GM20431 (cell line): ENCODE data around the gene MCAT.
"Not testable (repeated sequence)": the region's sequence is repeated elsewhere in the genome, so short reads cannot be mapped to it uniquely, and the experiment has no call there.

Source experiments
- in situ Hi-C: fragments of 300-500 bp; cut with MseI, MboI; formaldehyde crosslinking; loops from one replicate; pipeline ENCODE4 v1.15.0; 2020; ENCODE audit warnings: low sequenced_read_pairs; ENCODE audit not compliant: unreplicated experiment

Gene MCAT

DNA sequence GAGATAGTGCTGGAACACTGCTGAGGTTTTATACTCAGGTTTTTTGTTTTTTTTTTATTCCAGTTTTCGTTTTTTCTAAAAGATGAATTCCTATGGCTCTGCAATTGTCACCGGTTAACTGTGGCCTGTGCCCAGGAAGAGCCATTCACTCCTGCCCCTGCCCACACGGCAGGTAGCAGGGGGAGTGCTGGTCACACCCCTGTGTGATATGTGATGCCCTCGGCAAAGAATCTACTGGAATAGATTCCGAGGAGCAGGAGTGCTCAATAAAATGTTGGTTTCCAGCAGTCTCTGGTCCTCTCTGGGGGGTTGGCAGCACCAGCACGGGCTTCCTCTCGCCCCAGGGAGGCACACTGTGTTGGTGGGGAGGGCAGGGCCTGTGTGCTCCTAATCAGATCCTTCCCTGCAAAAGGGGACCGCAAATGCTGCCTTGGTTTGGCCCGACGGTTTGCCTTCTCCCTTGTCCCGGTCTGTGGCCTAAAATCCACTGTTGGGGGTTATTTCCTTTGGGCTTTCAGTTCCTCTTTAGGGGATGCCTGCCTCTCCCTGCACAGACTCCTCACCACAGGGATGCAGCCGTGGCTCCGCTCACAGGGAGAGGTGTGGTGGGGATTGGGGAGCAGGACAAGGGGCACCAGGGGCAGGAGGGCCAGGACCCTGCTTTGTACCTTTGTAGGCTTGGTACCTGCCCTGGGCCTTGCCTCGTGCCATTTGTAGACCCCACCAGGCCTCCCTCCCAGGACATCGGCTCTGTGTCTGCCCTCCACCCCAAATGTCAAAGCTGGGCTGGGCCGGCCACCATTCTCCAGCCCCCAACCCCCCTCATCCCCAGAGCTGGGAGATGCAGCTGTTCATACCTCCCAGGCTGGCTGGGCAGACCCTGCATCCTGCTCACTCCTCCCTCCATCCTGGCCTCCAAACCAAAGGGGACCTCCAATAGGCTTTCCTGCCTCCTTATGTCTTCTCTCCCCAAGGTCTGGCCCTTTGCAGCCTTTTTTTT, 13.5 kb downstream of the MCAT start:
- in situ Hi-C loops, result no loop called here

DNA sequence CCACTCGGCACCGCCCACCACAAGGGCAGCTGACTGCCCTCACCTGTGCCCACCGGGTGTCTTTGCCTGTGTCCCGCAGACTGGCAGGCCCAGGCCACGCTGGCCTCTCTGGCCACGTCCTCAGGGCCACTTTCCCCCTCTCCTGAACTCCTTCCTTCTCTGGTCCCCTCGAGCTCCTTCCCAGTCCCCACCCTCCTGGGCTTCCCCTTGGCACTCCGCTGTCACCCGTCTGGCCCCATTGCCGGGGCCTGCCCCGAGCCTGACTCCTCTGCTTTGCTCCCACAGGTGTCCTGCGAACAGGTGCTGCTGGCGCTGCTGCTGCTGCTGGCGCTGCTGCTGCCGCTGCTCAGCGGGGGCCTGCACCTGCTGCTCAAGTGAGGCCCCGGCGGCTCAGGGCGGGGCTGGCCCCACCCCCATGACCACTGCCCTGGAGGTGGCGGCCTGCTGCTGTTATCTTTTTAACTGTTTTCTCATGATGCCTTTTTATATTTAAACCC, 14.2 kb downstream of the MCAT start:
- in situ Hi-C loops, result no loop called here

DNA sequence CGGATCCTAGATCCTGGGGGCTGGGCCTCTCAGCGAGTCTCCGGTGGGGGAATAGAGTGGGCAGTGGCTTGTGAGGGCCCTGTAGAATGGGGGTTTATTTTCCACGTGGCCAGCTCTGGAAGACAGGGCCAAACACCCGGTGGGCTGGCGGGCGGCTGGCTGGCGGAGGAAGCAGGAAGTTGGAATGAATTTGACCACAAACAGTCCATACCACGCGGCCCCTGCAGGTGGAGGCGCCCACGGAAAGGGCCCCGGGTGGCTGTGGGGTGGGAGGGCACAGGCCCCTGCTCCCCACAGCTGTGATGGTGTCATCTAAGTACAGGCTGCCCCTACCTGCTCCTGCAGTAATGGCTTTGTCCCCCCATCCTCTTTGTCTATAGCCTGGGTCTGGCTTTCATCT, 15.1 kb downstream of the MCAT start:
- in situ Hi-C loops, result no loop called here

DNA sequence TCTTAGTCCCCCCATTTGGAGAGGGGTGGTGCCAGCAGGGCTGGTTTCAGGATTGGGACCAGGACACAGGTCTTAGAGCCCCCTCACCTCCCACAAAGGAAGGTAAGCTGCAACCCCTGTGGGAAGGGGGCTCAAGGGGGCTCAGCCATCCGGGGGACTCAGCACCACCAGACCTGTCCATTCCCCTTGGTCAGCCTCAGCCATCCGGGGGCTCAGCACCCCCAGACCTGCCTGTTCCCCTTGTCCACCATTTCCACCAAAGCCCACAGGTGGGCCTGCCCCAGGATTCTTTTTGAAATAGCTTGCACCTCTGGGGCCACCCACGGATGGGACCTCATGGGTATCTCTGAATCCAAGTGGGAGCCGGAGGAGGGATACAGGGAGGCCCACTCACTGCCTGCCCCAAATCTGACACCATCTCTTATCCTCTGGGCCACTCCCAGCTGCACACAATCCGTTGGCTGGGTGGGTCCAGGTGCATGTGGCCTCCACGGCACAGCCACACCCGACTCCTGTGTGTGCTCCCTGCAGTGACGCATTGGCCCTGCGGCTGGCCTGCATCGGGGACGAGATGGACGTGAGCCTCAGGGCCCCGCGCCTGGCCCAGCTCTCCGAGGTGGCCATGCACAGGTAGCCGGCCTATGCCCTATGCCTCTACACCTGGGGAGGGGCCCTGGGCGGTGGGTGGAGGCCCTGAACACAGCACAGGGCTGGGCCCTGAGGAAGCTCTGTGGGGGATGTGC, 15.9 kb downstream of the MCAT start:
- in situ Hi-C loops, result no loop called here

DNA sequence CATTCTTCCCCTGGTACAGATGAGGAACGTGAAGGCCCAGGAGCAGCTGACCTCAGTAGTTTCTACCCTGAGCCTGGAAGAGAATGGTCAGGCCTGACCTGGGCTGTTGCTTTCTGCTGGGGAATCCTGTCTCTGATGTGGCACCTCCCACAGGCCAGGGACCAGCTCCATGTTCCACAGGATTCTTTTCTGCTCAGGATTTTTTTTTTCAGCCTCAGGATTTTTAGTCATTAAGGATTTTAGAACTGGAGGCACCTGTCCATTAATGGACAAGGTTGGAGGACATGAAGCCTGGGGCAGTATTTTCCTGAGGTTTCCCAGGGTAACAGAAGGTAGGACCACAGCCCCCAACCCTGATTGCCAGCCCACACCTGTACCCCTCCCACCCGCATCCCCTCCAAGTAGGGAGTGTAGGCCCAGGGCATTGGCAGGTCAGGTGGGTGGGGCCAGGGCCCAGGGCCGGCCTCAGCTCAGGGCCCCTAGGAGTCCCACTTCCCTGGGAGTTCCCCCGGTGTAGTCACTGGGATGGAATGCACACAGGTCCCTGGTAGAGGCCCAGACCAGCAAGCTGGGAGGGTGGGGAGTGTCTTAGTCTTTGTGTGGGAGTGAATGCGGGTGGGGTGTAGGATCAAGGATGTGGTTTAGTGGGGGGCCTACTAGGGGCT, 16.6 kb downstream of the MCAT start:
- in situ Hi-C loops, result no loop called here

DNA sequence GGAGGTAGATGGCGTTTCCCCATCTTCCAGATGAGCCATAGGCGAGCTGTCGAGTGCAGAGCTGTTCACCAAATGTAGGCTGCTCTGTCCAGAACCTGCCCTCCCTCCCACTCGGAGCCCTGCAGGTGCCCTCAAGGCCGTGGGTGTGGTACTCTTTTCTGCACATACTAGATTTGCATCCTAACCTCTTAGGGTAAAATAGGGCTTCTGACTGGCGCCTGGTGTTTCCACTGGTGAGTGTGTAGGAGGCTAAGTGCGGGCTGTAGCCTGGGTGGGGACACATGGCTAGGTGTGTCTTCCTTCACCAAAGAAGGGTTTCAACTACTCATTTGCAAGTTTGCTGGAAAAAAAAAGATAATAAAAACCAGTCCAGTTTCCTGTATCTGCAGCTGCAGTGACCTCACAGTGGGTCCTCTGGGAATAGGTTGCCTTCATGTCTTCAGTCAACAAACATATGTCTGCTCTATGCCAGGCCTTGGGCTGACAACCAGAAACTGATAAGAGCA, 24.2 kb downstream of the MCAT start:
- in situ Hi-C loops, result no loop called here

DNA sequence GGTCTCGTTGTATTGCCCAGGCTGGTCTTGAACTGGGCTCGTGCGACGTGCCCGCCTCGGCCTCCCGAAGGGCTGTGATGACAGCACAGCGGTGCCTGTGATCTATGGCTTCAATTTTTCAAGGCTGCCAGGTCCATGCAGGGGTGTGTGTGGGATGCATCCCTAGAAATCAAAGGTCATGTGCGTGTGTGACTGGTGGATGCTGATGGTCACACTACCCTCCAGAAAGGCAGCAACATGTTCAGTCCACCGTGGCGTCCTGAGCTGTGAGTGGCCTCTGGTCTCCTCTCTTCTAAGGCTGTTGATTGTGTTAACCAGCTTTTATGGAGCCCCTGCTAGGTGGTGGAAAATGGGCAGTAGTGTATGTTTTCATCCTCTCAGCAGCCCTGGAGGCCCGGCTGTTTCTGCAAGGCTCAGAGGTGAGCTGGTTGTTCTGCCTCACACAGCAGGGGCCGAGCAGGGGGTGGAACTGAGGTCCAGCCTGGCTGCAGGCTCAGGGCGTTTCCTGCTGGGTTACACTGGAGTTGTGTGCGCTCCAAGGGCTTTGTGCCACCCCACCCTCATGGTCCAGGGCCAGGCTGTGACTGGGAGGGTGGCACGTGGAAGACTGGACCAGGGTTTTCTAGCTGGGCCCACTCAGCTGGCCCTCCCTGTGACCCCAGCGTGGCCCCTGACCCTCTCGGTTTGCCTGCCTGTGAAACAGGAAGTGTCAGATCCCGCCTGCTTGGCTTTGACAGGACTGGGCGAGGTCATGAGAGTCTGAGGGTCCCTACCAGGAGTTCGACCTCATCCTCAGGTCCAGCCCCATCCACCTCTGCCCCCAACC, 25.0 kb downstream of the MCAT start:
- in situ Hi-C loops, result no loop called here

DNA sequence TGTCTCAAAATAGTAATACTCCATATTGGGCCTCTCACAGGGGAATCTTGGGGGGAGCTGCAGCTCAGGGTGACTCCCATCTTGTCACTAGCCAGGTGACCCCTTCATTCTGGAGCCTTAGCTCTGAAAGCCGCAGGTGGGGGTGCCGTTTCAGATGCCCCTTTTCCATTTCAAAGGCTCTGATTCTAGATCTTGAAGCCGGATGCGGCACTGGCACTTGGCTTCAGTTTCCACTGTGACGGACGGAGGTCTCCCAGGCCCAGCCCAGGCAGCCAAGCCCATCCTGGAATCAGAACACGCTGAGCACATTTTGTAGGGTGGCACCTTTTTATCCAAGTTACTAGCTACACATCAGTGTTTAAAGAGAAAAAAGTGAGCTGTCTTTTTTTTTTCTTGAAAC, 26.3 kb downstream of the MCAT start:
- in situ Hi-C loops, result no loop called here

DNA sequence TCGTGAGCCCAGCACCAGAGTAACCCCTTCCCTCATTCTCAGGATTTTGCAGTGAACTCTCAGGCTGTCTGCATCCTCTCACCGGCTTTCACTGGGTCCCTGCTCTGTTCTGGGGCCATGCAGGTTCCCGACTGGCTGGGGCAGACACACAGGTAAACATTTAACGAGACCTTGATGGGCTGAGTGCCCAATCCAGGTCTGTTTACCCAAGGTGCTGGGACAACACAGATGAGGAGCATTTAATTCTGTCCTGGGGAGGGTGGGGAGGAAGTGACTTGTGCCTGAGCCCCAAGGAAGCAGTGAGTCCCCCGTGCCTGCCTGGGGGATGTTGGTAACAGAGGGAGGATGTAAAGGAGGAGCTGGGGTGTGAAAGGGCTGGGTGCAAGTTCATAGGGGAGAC, 28.2 kb downstream of the MCAT start:
- in situ Hi-C loops, result no loop called here

DNA sequence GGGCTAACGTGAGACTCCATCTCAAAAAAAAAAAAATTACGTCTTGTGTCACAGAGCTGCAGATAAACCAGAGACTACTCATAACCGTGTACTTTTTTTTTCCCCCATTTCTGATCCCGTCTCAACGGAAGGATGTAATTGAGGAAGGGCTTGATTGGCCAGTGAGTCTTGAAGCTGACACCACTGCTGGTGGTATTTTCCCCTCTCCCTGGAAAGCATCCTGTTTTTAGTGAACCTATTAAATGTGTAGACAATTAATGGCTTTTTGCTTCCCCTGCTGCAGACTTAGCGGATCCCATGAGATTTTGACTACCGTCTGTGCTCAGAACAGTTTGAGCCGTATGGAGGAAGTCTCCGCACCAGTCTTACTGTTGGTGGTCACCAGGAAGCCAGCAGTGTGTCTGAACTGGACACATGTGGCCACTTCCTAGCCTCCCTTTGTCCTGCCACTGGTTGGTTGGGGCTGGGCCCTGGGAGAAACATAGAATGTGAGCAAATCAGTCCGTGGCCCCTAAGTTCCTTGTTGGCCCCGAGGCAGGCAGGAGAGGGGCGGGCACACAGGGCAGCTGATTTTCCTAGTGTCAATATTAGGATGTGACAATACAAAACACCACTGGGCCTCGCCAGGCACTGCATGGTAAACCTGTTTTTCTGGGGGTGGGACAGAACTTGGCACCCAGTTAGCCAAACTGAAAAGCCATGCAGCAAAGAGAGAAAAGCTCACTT, 29.5 kb downstream of the MCAT start:
- in situ Hi-C loops, result no loop called here

DNA sequence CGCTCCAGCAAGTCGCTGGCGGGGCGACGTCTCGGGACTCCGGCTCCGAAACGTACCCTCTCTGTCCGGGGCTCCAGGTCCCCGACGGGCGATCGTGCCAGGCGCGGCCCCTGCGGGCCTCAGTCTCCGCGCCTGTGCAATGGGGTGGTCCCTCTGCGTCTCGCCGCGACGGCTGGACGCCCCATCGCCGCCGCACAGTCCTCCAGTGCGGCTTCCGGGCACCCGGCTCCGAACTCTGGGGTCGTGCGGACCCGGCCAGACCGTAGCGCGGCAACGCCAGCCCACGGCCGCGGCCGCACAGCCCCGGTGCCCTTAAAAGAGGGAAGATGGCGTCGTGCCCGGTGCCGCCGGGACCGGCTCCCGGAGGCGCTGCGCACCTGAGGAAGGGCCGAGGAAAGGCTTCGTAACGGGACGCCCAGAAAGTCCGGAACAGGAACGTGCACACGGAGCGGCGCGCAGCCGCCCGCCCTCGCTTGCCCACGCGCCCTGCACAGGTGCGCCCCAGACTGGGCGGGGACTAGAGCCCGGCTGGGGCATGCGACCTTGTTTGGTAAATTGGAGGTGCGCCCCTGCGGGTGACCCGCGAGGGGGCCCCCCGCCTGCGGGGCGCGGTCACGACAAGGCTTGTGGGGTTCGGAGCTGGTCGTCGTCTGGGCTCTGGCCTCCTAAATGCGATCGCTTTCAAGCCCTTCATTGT, 32.1 kb downstream of the MCAT start:
- in situ Hi-C loops, result no loop called here

DNA sequence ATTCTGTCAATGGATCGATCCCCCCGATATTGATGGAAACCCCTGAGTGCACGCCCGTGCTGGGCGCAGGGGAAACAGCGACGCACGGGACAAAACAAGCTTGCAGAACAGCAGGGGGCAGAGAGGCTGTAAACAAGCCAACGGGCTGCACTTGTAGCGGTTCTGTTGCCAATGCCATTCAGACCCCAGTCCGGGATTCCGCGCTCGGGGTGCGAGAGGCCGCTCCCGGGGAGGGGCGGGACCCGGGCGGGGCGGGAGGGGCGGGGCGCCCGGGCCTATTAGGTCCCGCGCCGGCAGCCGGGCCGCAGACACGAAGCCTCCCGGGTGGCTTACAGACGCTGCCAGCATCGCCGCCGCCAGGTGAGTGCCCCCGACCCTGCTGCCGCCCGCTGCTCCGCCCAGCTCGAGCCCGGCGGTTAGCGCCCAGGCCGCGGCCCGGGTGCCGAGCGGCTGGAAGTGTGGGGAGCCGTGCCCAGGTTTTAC, 32.7 kb downstream of the MCAT start, which contains the start of gene BIK:
Gene BIK (plus strand): TSS at position 307 of the 483 bp plus-strand sequence. CDS start 13,273 bp downstream, outside the sequence.
- in situ Hi-C loops, result no loop called here

DNA sequence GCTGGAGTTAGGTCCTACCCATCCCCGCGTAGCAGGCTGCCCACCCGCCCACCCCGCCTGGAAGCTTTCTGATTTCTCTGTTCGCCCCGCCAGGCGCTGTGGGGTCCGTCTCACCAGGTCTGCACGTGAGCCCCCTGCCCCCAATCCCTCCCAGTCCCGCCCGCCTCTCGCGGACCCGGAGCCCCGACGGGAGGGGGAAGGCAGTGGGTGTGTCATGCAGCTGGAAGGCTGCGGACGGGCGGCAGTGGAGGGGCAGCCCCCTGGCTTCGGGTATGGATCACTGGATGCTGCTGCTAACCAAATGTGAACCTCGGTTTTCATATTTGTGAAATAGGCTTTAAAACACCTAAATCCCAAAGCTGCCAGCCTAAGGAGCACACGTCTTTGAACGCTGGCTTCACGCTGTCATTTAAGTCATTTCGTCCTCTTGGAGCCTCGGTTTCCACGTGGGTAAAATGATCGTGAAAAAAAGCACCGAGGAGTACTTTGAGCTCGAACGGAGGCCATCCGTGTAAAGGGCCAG, 33.2 kb downstream of the MCAT start:
- in situ Hi-C loops, result no loop called here

DNA sequence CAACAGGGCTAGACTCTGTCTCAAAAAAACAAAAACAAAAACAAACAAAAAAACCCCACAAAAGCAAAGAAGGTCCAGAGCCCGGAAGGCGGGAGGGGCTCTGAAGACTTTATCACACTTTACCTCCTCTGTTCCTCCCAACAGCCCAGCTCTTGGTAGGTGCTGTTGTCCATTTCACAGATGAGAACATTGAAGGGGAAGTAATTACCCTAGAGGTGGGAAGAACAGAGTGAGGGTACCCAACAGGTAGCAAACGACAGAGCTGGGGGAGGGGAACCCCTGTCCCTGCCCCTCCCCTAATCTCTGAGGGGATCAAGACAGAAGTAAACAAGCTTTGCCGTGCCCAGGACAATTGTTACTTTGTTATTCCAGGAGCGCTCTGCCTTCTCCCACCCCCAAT, 33.7 kb downstream of the MCAT start:
- in situ Hi-C loops, result no loop called here

DNA sequence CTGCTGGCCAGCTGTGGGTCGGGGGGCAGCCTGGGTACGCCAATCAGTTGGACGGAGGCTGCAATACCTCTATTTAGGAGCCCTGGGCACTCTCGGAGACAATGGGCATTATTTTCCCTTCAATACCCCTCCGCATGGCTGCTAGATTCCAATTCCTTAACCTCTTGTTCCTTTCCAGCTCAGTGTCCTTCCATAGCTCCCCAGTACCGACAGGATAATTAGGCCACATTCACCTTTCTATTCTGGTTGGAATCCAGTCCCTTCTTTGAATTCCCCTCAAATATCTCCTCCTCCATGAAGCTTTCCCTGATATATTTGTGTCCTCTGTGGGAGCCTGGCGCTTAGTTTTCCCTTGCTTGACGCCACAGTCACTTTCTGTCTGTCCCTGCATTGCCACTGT, 36.9 kb downstream of the MCAT start:
- in situ Hi-C loops, result no loop called here

DNA sequence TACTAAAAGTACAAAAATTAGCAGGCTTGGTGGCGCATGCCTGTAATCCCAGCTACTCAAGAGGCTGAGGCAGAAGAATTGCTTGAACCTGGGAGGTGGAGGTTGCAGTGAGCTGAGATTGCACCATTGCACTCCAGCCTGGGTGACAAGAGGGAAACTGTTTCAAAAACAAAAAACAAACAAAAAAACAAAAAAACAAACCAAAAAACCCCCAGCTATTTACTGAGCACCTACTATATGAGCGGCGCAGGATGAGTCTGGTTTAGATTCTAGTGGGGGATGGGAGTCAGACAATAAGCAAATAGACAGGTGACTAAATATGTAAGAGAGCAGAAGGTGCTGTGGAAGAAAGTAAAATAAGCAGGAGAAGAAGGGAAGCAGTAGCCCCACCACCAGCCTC, 38.2 kb downstream of the MCAT start:
- in situ Hi-C loops, result not testable (repeated sequence)

DNA sequence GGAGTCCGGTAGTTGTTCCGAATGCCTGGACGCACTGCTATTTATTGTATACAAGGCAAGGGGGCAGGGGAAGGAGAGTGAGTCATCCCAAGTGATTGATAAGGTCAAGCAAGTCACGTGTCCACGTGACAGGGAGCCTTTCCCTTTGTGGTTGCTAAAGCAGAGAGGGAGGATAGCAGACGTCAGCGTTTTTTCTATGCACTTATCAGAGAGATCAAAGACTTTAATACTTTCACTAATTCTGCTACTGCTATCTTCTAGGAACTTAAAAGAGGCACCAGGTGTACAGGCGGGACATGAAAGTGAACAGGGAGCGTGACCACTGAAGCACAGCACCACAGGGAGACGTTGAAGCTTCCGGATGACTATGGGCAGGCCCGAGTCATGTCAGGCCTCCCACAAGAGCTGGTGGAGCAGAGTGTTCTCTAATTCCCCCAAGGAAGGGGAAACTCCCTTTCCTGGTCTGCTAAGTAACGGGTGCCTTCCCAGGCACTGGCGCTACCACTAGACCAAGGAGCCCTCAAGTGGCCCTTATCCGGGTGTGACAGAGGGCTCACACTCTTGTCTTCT, 39.1 kb downstream of the MCAT start:
- in situ Hi-C loops, result not testable (repeated sequence)
